Right cardiac atrium (tissue), 5 donors: ENCODE results near the gene GPR173. TPM values are rescaled to one million over a fixed set of nuclear protein-coding genes. Genes with fewer than 3 reads are reported as not detected.

ENCODE experiments used
- ATAC-seq, 2 donors: fragments of 200-7000 bp; cut with Tn5 transposase; one replicate each; pipeline versions ENCODE4 v1.8.0 to v1.9.1; 2020; ENCODE audit warnings: moderate library complexity in 2 of 2, mild to moderate bottlenecking in 1 of 2
- DNase-seq, 3 donors: peaks; one replicate each; pipeline ENCODE4 v3.0.0-alpha.2; 2020
- H3K27ac ChIP-seq: one replicate; pipeline ENCODE4 v1.5.1; 2013; ENCODE audit warnings: mild to moderate bottlenecking, low read length, control low read depth, moderate library complexity
- H3K27me3 ChIP-seq: one replicate; pipeline ENCODE4 v1.6.1; 2013; ENCODE audit not compliant: control insufficient read depth, insufficient read depth
- H3K4me1 ChIP-seq: one replicate; pipeline ENCODE4 v1.6.1; 2013; ENCODE audit warnings: low read length; ENCODE audit not compliant: control insufficient read depth, insufficient read depth
- H3K4me3 ChIP-seq: one replicate; pipeline ENCODE4 v1.5.1; 2013; ENCODE audit warnings: low read length, control low read depth
- H3K9me3 ChIP-seq: one replicate; pipeline ENCODE4 v1.6.1; 2013; ENCODE audit warnings: low read length; ENCODE audit not compliant: control insufficient read depth
- WGBS: extraction: QIAGEN DNeasy Blood & Tissue Kit; methylation state at CpG from one replicate; pipeline ENCODE4 v1.1.7; 2013; 5-methylcytosine and 5-hydroxymethylcytosine counted together
- intact Hi-C, 4 donors: fragments of 100-400 bp; cut with DNase I; formaldehyde crosslinking; loops; one replicate each; pipeline versions ENCODE4 v1.11.0 to v1.14.0; 2022 to 2023
- polyA plus RNA-seq: library from polyadenylated mRNA; stranded (reverse); fragments of 200-250 nt; gene quantifications from one replicate; pipeline ENCODE4 v1.2.3, GENCODE V29; 2013
- total RNA-seq, 4 donors: library from RNA; stranded (reverse); fragmentation: NEBNext Ultra II Directional; extraction: Animal tissue kit (Norgen Biotek cat#: 25700); gene quantifications; one replicate each; pipeline ENCODE4 v1.2.1, GENCODE V29; 2021
- donor health status: healthy with polysubstance abuse.
- donor health status: DM: no; HTN: yes; CAD: no.
- donor health status: DM: no; HTN: no; CAD: no.
- donor health status: DM: no; HTN: yes; CAD: no; lungs with severe emphysema.
- donor health status: DM: yes; HTN: yes; CAD: no.

GPR173 gene
- total and polyA plus RNA-seq, 5 donors = 1.00 to 2.9 (median 2.5) TPM

DNA sequence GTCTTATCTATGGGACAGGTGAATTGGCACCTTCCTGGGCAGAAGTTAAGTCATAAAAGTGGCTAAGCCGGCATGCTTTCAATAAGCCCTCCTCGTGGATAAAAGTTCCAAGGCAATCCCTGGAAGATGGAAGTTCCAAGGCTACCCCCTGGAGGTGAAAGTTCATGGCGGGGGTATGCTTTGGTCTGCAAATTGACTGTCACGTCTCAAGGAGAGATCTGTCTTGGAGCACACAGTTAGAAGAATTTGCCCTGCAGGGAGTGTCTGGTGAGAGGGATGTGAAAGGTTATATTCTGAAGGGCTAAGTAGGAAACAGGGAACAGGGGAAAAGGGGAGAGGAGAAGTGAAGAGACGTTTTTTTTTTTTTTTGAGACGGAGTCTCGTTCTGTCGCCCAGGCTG lies 26.2 kb upstream of the GPR173 start:
- DNase-seq = no peak
- H3K27ac ChIP-seq = no peak overlapping the region
- ATAC-seq = no peak
- 30% methylated on average over 5 of the region's 8 CpGs for WGBS
- intact Hi-C loops = no loop called here
- H3K9me3 ChIP-seq = no peaks in the 10 kb centered on the region
- no peaks in the 10 kb centered on the region for H3K27me3 ChIP-seq
- no peak overlapping the region for H3K4me3 ChIP-seq
- no peaks in the 10 kb centered on the region for H3K4me1 ChIP-seq

DNA sequence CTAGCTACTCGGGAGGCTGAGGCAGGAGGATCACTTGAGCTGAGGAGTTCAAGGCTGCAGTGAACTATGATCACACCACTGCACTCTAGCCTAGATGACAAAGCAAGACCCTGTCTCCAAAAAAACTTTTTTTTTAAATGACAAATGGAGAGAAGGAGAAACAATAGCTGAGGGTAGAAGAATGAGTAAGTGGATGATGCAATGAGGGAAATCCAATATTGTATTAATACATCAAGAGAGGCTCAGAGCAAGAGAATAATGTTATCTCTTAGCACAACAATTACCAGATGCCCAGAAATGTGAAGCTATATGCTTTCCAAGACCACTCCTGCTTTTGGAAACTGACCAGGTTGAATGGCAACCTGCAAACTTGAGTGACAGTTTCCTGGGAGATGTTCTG lies 19.9 kb upstream of the GPR173 start:
- H3K9me3 ChIP-seq = no peaks in the 10 kb centered on the region
- H3K4me1 ChIP-seq = no peaks in the 10 kb centered on the region
- H3K4me3 ChIP-seq = no peak overlapping the region
- no peak for DNase-seq
- no peak overlapping the region for H3K27ac ChIP-seq
- no peak for ATAC-seq
- intact Hi-C loops = no loop called here
- H3K27me3 ChIP-seq = no peaks in the 10 kb centered on the region
- 86% methylated on average over 1 of the region's 1 CpG for WGBS

DNA sequence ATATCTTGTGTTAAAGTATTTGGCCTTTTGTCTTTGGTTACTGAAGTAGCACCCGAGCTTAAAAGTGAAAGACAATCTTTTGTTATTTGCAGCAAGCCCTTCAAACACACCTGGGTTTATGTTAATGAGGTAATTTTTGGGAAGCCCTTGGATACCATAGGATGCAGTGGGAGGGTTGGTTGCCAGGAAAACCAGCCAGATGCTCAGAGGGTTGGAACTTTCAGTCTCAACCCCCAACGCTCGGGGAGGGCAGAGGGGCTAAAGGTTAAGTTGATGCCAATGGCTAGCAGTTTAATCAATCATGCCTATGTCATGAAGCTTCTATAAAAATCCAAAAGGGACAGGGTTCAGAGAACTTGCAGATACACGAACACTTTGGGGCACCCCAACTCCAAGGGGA lies 17.2 kb upstream of the GPR173 start:
- no peak for DNase-seq
- no peaks in the 10 kb centered on the region for H3K27me3 ChIP-seq
- no peaks in the 10 kb centered on the region for H3K9me3 ChIP-seq
- ATAC-seq = no peak
- intact Hi-C loops = no loop called here
- H3K4me3 ChIP-seq = no peak overlapping the region
- no peaks in the 10 kb centered on the region for H3K4me1 ChIP-seq
- 30% methylated on average over 4 of the region's 4 CpGs for WGBS
- H3K27ac ChIP-seq = no peak overlapping the region

DNA sequence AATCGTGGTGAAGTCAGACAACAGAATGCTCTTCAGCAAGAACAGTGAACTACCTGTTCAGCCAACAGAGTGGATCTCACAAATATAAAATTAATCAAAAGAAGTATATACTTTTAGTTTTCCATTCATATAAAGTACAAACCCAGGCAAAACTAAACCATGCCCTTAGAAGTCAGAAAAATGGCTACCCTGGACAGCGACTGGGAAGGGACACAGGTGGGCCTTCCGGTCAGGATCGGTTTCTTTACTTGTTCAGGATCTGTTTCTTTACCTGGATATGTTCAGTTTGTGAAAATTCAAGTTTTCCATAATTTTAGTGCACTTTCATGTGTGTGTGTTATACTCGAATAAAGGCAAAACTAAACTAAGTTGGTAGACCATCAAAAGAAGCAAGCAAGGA lies 12.4 kb upstream of the GPR173 start:
- no peaks in the 10 kb centered on the region for H3K27me3 ChIP-seq
- WGBS = 66% methylated on average over 5 of the region's 5 CpGs
- H3K9me3 ChIP-seq = no peaks in the 10 kb centered on the region
- H3K4me3 ChIP-seq = no peak overlapping the region
- intact Hi-C loops = no loop called here
- H3K27ac ChIP-seq = no peak overlapping the region
- ATAC-seq (no peak), DNase-seq (no peak)
- H3K4me1 ChIP-seq = no peaks in the 10 kb centered on the region

DNA sequence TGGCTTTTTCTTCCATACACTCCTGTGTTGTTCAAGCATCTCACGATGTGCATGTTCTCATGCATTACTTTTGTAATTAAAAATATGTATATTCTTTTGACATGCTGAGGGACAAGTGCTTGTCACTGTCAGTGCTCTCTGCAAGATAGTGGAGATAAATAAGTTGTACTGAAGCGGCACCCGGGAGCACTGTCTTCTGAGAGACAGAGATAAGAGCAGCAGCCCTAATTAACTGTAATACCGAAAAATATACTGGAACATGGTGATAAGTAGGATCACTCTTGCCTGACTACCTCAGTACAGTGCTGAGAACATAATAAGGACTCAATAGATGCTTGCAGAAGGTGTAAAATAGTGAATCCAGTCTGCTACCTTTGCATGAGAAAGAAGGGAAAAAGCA lies 9.4 kb upstream of the GPR173 start:
- WGBS = 52% methylated on average over 4 of the region's 4 CpGs
- Histone ChIP-seq H3K27me3 (no peaks in the 10 kb centered on the region), H3K4me3 (no peak overlapping the region), H3K27ac (no peak overlapping the region), H3K4me1 (no peaks in the 10 kb centered on the region), H3K9me3 (no peaks in the 10 kb centered on the region)
- DNase-seq (no peak), ATAC-seq (no peak)
- intact Hi-C loops = no loop called here

DNA sequence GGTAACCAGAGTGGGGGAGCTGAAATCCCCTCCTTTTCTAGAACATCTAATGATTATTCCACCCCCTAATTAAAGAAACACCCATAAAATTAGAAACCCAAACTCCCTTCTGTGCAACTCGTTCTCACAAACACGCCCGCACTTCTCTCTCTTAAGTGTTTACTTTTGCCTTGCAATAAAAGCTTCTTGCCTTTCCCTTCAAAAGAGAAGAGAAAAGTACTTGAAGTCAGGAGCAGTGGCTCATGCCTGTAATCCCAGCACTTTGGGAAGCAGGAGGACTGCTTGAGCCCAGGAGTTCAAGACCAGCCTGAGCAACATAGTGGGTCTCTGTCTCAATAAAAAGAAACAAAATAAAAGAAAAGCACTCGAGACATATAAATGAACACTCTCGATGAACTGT lies 3.6 kb upstream of the GPR173 start:
- DNase-seq (no peak), ATAC-seq (no peak)
- Histone ChIP-seq H3K9me3 (no peaks in the 10 kb centered on the region), H3K27me3 (no peaks in the 10 kb centered on the region), H3K4me1 (no peaks in the 10 kb centered on the region), H3K4me3 (no peak overlapping the region), H3K27ac (no peak overlapping the region)
- 87% methylated on average over 5 of the region's 5 CpGs for WGBS
- intact Hi-C loops = no loop called here

DNA sequence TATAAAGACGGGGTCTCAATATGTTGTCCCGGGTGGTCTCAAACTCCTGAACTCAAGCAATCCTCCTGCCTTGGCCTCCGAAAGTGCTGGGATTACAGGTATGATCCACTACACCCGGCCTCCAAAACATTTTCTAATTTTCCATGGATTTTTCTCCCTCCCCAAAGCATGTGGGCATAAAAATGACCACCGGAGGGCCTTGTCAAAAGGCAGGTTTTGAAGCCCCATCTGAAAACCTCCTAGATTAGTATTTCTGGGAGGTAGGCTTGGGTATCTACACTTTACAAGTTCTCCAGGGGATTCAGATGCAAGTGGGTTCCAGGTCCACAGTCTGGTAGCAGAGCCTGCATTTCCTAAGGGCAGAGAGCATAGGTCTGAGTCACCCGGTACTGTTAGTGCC lies 1.4 kb upstream of the GPR173 start:
- Histone ChIP-seq H3K4me1 (no peaks in the 10 kb centered on the region), H3K27ac (no peak overlapping the region), H3K27me3 (no peaks in the 10 kb centered on the region), H3K4me3 (no peak overlapping the region), H3K9me3 (no peaks in the 10 kb centered on the region)
- no peak for DNase-seq
- WGBS = 92% methylated on average over 6 of the region's 6 CpGs
- intact Hi-C loops = no loop called here
- ATAC-seq = no peak

DNA sequence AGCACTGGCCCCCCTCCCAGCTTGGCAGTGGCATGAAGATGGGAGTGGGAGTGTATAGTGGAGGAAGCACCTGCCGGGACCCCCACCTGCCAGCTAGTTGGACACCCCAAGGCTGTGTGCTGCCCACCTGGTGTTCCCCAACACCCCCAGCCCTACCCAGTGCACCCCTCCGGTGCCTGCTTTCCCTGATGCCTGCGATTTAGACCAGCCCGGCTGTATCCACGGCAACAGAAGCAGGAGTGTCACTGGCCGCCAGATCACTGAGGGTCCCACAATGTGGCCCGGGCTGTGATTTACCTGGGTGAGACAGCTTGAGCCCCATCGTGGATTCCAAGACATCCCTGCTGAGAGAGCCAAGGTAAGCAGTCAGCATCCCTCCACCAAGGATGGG lies 533 bp downstream of the GPR173 start:
- H3K4me3 ChIP-seq = peak overlapping the region; percentile 57
- peak in 1 of 2 donors; percentile 6 for ATAC-seq

DNA sequence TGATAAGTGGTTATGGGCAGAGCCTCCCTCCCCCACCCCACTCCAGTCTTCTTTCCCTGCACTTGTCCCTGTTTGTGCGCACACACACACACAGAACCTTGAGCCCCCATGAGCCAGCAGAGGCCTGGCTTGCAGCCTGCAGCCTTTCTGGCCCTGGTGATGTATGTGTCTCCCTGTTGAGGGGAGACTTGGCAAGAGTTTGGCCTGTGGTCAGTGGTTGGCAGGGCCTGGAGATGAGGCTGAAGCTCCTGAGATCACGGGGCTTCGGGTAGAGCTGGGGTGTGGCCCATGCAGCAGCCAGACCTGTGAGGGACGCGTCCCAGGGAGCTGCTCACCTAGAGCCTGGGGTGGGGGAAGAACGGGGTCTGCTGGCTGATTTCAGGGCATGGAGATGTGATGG lies 2.3 kb downstream of the GPR173 start:
- Histone ChIP-seq H3K4me3 (no peak overlapping the region), H3K4me1 (no peaks in the 10 kb centered on the region), H3K27me3 (no peaks in the 10 kb centered on the region), H3K9me3 (no peaks in the 10 kb centered on the region), H3K27ac (no peak overlapping the region)
- peak in 1 of 3 donors; percentile 32 for DNase-seq
- 78% methylated on average over 6 of the region's 6 CpGs for WGBS
- intact Hi-C loops = no loop called here
- ATAC-seq = no peak

More for the DNA sequence above, 533 bp downstream of the GPR173 start:
- WGBS = 11% methylated on average over 8 of the region's 8 CpGs
- no peak for DNase-seq
- Histone ChIP-seq H3K9me3 (no peaks in the 10 kb centered on the region), H3K27me3 (no peaks in the 10 kb centered on the region), H3K4me1 (no peaks in the 10 kb centered on the region), H3K27ac (no peak overlapping the region)
- intact Hi-C loops = no loop called here

DNA sequence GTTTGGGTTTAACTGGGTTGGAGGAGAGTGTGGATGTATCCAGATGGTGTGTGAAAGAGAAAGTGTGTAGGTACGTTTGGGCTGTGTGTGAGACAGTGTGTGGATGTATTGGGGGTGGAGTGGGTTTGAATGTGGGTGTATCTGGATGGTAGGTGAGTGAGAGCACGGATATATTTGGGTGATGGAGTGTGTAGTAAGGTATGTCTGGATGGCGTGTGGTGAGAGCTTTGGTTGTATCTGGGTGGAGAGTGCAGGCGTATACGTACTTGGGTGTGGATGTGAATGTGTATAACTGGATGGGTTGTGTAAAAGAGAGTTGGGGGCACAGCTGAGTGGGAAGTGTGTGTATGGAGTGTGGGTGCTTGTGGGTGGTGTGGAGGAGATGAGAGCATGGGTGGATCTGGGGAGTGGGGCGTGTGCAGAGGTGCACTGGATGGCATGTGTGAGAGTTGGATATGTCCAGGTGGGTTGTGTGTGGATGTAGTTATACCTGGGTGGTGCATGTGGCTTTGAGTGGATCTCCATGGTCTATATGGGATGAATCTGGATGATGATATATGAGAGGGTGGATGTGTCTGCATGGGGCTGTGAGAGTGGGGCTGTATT lies 6.8 kb downstream of the GPR173 start:
- WGBS = 89% methylated on average over 6 of the region's 6 CpGs
- H3K4me1 ChIP-seq = no peaks in the 10 kb centered on the region
- no peak overlapping the region for H3K4me3 ChIP-seq
- no peaks in the 10 kb centered on the region for H3K9me3 ChIP-seq
- no peak for DNase-seq
- no peak overlapping the region for H3K27ac ChIP-seq
- intact Hi-C loops = no loop called here
- ATAC-seq = no peak
- no peaks in the 10 kb centered on the region for H3K27me3 ChIP-seq

DNA sequence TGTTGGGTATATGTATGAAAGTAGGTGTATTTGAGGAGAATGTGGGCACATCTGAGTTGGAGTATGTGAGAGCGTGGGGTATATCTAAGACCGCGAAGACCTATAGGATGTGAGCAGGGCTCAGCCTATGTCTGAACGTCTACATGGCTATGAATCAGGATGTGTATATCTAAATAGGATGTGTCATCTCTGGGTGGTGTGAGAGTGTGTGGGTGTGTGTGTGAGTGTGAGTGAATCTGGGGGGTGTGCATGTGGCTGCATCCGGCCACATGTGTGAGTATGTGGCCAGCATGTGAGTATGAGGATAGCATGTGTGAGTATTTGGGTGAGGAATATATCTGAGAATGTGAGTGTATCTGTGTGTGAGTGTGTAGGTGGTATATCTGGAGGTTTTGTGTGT lies 7.7 kb downstream of the GPR173 start:
- Histone ChIP-seq H3K27ac (no peak overlapping the region), H3K27me3 (no peaks in the 10 kb centered on the region), H3K4me3 (no peak overlapping the region), H3K4me1 (no peaks in the 10 kb centered on the region), H3K9me3 (no peaks in the 10 kb centered on the region)
- intact Hi-C loops = no loop called here
- WGBS = 84% methylated on average over 5 of the region's 5 CpGs
- no peak for DNase-seq
- ATAC-seq = no peak

DNA sequence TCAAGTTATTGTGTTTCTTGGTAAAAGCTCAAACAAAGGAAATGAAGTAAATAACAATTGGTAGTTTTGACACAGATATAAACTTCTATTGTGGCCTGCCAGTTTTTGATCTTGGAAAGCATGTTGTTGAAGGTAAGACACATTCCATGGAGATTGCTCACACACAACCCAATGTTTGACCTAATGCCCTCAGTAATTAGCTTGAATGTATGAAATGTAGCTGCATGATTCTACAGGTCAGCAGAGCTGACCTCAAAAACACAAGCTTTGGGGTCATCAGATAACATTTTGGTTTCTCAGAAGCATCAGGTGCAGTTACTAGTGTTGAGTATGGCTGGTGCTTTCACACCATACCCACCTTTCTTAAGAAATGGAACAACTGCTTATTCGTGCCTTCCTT lies 16.5 kb downstream of the GPR173 start:
- ATAC-seq (no peak), DNase-seq (no peak)
- Histone ChIP-seq H3K27me3 (no peaks in the 10 kb centered on the region), H3K4me3 (no peak overlapping the region), H3K27ac (no peak overlapping the region), H3K9me3 (no peaks in the 10 kb centered on the region), H3K4me1 (no peaks in the 10 kb centered on the region)
- intact Hi-C loops = no loop called here
- WGBS = 96% methylated on average over 1 of the region's 1 CpG
